HS-5 (cell line): Measurements from ENCODE around the gene AGA.
A peak's percentile ranks its signal among the peaks of the same experiment; 100 is the strongest.

Experiments
- DNase-seq: peaks from one replicate; pipeline ENCODE4 v3.0.0-alpha.2; 2012; ENCODE audit warnings: low read depth

Gene AGA

DNA sequence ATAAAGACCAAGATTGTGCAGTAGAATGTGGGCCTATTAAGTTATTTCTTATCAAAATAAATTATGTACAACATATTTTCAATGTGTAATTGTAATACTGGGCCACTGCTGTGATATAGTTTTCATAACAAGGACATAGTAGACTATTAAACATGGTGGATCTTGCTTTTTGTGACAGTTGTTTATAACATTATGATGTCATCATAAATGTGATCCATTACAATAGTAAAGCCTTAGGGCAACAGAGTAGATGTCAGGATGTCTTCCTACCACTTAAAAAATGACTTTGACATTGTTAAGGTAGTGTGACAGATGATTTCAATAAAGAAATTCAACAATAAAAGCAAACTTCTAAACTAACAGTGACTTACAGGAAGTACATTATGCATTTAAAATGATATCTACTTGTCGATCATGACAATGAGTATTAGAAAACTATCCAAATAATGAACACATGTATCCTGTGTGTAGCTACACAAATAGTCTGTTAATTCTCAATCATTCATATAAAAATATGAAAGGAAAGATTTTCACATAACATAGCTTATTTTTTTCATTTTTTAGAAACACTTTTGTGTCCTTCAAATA lies 5.3 kb upstream of the AGA start:
- DNase-seq, result no peak

DNA sequence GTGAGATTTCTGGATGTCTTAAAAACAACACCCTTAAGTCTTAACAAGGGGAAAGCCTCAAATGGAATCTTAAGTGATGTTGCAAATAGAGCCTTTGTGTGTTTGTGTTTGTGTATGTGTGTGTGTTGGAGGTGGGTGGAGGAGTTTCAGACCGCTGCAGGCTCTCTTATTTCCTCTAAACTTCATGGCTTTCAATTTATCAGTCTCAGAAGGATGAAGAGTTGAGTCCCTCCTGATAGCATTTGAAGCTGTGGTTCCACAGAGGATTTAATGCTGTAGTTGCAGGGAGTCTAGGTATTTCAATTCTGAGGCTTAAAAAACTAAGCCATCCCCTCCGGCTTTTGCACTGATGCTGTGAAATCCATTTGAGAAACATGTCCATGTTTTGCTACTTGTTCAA lies 4.3 kb upstream of the AGA start:
- DNase-seq, result no peak

DNA sequence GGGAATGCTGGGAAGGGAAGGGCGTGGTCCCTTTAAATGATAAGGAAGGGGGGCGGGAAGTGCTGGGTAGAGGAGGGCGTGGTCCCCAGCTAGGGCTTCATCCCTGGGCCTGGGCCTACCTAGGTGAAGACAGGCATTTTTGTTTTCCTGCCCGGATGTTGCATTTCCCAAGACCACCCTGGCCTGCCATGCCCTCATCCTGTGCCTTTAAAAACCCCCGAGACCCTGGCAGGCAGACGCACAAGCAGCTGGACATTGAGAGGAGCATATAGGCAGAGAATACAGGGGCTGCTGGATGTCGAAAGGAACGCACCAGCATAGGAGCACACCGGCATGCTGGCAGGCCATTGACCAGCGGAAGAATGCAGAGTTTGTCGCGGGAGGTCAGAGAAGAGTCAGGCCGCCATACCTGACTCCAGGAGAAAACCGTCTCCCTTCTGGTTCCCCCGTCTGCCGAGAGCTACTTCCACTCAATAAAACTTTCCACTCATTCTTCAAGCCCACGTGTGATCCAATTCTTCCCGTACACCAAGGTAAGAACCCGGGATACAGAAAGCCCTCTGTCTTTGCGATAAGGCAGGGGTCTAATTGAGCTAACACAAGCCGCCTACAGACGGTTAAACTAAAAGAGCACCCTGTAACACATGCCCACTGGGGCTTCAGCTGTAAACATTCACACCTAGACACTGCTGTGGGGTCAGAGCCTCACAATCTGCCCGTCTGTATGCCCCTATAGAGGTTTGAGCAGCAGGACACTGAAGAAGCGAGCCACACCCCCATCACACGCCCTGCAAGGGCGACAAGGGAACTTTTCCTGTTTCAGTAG lies 2.9 kb upstream of the AGA start:
- DNase-seq, result no peak

DNA sequence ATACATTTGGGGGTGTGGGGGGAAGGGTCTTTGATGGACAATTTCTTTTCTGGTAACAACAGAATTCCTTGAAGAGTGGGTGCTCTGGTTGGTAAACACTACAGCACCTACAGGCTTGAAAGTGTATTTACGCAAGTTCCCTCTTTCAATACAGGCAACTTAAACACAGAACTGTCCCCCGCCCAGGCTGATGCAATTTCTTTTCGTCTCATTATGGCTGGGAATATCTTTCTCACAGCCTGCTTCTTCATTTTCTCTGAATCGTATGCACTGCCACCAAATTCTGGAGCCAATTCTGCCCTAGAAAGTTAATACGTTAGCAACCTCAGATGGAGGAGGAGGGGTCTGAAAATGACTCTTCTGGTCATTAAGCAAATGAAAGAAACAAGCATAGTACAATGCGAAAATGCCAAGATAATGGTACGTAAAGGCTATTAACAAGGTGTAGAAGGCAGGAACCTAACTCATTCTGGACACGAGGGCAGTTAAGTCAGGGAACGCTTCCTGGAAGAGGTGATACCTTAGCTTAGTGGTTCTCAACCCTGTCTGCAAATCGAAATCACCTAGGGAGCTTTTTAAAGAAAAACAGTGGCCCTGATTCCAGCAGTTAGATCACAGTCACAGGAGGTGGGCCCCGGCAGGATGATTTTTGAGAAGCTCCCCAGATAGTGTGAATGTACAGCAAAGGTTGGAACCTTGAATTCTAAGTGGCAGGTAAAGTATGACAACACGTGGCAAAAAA lies 1.0 kb downstream of the AGA start:
- DNase-seq, result no peak

DNA sequence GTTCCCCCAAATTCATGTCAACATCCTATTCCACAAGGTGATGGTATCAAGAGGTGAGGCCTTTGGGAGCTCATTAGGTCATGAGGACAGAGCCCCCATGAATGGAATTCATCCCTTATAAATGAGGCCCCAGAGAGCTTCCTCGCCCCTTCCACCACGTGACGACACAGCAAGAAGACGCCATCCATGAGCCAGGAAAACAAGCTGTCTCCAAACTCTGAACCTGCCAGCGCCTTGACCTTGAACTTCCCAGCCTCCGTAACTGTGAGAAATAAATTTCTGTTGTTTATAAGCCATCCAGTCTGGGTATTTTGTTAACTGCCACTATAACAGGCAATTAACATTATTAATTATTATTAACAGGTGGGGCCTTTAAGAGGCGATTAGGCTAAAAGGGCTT lies 5.8 kb downstream of the AGA start:
- DNase-seq, result no peak

DNA sequence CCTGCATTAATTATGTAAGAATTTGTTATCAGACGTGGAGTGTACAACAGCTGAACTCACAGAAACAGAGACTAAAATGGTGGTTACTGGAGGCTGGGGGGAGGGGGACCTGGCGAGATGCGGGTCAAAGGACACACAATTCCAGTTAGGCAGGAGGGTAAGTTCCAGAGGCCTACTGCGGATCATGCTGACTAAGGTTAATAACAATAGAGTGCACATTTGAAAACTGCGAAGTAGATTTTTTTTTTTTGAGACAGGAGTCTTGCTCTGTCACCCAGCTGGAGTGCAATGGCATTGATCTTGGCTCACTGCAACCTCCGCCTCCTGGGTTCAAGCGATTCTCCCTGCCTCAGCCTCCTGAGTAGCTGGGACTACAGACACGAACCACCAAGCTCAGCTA lies 7.6 kb downstream of the AGA start:
- no peak for DNase-seq

DNA sequence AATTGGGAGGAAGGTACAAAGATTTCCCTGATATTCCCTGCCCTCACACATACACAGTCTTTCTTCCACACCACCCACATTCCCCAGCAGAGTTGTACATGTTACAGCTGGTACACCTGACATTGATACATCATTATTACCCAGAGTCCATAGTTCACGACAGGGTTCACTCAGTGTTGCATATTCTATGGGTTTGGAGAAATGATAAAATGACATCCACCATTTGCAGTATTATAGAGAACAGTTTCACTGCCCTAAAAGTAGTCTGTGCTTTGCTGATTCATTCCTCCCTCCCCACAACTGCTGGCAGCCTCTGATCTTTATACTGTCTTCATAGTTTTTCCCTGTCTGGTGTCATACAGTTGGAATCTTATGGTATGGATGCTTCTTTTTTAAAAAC lies 15.0 kb downstream of the AGA start:
- DNase-seq, result peak; percentile 36

DNA sequence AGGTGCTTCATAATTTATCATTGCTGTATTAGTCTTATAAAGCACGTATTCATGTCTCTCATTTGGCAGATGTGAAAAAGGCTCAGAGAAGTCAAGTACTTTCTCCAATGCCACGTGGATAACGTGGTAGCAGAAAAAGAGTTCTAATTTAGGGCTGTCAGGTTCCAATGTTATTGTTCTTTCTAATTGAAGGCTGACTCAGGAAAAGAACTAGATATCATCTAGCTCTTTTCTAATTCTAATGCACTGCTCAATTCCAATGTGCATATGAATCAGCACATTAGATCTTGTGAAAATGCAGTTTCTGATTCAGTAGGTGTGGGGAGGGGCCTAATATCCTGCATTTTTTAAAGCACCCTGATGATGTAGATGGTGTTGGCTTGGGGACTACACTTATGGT lies 22.8 kb downstream of the AGA start:
- DNase-seq, result no peak

DNA sequence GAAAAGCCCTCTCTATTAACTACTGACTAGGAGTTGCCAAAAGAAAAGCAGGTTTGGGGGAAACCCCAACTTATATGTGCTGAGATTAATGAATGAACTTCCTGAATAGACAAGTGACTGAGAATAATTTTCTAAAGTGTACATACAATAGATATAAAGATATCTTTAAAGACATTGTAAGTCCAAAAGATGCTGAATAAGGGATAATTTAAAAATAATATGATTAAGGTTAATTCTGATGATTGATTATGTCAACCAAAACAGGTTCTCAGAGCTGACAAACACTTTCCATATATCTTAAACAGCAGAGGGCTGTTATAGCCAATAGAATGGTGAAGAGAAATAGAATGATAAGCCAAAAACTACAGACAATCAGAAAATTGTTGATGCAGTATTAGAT lies 28.6 kb downstream of the AGA start:
- DNase-seq, result no peak

DNA sequence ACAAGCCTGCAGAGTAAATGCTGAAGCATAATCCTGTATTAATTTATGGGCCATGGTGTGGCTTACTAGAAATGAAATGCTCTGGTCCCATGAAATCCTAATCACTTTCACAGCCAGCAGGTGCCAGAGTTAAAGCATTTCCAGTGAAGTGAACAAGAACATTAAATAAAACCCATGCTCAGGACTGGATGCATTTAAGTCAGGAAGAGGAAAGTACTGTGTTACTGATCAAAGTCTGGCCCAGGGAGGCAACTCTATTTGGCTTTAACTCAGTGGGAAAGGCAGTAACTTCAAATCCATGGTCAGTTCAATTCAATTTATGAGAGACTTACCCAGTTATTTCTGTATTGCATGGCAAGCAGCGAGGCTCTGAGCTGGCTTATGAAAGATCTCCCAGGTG lies 29.2 kb downstream of the AGA start:
- DNase-seq, result no peak

DNA sequence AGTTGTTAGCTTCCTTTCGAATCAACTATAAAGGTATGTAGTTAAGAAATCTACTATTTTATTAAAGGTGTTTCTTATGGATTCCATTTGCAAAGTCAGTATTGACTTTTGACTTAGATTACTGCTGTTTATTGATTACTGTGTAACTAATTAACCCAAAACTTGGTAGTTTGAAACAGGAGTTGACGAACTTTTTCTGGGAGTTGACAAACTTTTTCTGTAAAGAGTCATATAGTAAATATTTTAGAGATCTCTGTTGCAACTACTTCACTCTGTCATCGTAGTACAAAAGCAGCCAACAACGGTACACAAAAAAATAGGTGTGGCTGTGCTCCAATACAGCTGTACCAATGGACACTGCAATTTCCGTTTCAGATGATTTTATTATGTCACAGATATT lies 30.2 kb downstream of the AGA start:
- no peak for DNase-seq

DNA sequence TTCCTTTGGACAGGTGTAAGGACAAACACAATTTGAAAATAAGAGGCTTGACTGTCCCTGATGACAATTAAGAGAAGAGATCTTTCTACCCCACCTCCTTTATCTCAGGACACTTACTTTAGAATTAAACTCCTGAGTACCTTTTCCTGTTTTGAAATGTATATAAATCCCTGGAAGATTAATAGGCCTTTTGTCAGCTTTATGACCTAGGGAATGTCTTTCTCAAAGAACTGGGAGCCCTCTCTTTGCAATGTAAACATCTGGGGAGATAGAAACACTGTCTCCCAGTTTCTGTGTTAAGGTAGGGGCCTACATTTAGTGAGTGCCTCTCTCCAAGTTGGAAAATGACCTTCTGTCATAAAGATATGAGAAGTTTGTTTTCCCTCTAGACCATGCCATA lies 31.7 kb downstream of the AGA start:
- no peak for DNase-seq

DNA sequence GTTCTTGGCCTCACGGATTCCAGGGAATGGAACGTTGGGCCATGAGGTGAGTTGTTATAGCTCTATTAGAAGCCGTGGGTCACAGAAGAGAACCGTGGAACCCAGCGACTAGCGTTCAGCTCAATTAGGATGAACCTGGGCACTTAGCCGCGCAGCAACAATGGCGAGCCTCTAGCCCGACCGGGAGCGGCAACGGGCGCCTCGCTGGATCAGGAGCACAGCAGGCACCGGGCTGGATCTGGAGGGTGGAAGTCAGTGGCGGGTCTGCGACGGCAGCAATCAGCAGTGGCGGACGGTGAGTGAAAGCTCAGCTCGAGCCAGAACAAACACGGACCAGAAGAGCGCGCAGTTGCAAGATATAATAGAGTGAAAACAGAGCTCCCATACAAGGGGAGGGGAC lies 34.2 kb downstream of the AGA start:
- DNase-seq, result no peak

DNA sequence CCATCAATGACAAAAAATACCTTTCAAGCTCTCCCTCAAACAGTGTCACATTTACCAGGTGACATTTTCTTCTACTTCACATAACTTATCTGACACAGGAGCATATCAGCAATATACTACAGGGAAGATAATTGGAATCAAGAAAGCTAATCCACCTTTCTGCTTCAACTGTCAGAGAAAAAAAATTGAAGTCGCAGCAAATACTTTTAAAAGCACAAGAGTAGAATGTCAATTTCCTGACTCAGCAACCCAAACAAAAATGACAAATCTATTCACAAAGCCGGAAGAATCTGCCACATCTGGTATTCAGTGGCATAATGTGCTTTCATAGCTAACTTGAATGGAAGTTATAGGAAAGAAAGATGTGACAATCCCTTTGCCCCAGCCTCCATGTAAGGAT lies 36.7 kb downstream of the AGA start:
- no peak for DNase-seq

DNA sequence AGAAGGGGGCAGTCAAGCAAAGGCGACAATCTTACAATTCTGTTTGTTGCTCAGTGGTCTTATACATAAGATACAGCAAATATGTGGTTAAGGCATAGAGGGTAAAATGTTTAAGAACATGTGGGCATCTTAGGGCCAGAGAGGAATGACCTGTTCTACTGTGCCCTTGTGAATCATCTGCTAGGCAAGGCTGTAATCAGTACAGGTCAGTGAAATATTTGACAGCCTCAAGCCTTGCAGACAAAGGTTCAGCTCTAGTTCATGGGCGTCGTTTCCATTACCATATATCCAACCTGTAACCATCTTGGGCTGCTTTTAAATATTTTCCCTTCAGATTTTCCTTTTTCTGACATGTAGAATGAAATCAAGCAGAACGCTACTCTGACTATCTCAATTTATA lies 37.3 kb downstream of the AGA start:
- DNase-seq, result no peak

DNA sequence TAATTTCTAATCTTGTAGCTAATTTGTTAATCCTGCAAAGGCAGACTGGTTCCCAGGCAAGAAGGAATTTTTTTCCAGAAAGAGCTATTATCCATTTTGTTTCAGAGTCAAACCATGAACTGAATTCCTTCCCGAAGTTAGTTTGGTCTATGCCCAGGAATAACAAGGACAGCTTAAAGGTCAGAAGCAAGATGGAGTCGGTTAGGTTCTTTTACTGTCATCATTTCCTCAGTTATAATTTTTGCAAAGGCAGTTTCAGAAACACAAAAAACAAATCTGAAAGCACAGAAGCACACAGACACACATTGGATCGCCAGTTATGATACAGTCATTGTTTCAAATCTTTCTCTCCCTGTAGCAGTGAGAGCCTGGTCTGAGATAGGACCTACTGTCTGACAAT lies 37.9 kb downstream of the AGA start:
- DNase-seq, result no peak

DNA sequence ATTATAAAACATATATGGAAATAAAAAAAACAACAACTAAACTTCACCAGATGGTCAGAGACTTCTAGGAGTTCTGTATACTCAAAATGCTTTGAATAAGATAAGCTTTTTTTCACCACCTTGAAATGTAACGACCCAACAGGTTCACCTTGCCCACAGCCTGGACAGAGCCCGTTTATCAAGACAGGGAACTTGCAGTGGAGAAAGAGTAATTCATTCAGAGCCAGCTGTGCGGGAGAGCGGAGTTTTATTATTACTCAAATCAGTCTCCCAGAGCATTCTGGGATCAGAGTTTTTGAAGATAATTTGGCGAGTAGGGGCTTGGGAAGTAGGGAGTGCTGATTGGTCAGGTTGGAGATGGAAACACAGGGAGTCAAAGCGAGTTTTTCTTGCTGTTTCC lies 38.5 kb downstream of the AGA start:
- DNase-seq, result no peak

DNA sequence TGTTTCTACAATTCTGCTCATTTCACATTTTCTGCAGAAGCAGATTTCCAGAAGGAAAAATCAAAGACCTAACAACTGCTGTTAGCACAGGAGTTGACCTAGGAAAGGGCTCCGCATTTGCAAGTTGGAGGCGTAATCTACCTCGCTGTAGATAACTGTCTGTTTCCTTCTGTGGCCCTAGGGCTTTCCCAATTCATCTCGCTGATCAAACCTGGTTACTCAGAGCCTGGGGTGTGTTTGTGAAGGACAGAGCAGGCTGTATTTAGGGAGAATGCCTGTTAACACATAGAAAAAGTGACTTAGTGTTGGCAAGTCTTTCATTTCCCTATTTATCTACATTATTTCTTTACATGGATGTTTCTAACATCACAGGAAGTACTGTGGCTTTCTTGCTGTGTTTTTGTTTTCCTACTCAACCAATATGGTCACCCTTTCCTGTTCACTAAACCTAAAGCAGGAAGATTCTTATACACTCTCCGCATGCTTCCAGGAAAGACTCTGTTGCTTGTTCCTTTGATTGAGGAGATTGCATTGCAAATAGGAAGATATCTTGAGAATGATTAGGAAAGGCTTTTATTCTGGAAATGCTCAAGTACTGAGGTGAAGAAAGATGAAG lies 40.5 kb downstream of the AGA start:
- no peak for DNase-seq

DNA sequence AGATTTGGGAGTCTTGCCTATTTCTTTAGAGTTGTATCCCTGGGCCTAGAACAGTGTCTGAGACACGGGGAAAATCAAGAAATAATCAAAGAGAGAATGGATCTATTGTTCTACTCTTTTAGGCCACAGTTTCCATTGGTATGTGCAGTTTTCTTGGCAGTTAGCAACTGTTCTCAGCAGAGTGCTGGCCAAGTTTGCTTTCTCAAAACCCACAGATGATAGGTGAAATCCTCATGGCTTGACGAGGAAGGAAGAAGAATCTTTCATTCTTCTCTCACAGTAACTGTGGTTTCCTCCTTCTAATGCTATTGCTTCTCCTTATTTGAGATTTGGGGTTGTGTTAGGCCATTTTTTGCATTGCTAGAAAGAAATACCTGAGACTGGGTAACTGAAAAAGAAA lies 42.2 kb downstream of the AGA start:
- no peak for DNase-seq

DNA sequence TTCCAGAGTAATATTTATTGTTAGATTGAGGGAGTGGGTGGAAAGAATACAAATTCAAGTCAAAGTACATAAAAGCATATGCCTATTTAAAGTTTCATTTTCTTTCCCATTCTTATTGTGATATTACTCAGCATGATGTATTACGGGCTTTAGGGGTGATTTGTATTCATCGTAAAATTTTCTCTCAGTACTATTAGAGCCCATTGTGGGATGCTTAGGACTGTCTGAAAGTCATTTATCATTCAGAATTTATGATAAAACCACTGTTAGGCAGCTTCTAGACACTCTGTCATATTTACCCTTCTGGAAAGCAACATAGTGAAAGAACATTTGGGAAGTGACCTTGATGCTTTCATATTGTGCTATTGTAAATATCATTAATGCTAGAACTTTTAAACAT lies 45.9 kb downstream of the AGA start:
- DNase-seq, result no peak

DNA sequence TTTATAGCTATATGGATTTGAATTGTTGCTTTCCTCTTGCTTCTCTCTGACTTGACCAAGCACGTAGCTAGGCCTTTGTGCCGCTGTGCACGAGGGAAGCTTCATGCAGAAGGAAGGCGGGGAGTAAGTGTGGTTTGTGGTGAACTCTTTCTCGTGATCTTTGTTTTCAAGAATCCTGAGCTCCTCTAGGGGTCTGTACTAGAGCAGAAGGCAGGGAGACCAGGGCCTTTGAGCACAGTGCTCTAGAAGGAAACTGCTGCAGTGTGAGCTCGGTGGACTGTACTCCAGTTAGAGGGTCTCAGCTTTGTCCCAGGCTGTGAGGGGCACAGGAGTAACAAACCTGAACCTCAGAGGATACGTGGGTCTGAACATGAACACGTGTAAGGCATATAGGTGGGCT lies 49.0 kb downstream of the AGA start:
- no peak for DNase-seq

DNA sequence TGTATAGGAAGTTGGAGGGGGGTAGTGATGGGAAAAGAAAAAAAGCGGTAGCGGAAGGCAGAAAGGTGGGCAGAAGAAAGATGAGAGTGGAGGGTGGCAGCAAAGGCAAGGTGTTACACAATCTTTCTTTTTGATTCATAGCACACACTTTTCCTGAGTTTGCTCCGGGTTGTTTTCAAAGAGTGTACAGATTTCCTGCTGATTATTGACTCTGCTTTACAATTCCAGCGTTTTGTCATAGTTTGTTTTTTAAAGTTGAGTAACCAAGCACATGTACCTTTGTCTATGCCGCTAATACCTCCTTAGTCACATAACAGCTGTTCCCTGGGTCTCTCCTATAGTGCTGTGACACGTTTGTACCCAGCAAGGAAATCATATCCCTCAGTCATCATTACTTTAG lies 50.3 kb downstream of the AGA start:
- no peak for DNase-seq

DNA sequence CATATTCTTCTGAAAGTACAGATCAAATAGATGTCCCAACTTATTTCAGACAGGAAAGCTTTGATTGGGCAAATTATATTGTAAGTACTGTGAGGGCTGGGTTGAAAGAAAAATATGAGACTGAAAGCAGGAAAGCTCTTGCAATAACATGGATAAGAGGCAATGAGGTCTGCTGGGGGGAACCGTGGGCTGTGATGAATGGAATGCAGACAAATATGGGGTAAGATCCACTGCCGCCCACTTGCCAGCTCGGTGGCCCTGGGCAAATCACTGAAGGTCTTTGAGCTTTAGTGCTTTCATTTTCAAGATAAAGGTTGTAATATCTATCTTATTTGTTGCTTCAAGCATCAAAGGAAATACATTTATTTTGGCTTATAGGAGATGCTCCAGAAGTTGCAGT lies 51.0 kb downstream of the AGA start:
- no peak for DNase-seq
